Erythroblast (primary cell): Measurements from ENCODE around the gene DLG2.

Source experiments
- GATA1 ChIP-seq: IDR thresholded peaks from 2 replicates; pipeline ENCODE4 v1.6.1; 2011; ENCODE audit warnings: low read depth, mild to moderate bottlenecking, control low read depth, low read length, moderate library complexity
- POLR2A ChIP-seq: IDR thresholded peaks from 2 replicates; pipeline ENCODE4 v1.6.1; 2011; ENCODE audit warnings: mild to moderate bottlenecking, low read length

DNA sequence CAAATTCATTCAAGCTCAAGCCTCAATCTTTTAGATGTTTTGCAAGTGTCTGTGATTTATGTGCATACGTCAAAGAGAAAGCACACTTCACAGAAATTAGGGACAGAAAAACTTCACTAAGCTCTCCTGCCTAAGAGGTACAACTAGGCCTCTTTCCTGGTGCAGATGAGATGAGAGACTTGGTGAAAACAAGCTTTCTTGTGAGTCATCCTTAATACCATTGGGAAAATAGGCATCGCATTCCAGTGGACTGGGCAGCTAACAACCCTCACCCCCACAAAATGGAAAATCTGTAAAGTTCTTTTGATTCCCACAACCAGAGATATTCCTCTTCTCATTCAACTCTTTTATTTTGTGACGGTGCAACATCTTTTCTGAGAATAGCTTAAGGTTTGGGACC is 1230.6 kb downstream of the DLG2 start:
- TF ChIP-seq POLR2A (no peak), GATA1 (no peak)
